Chondrocyte (in vitro differentiated cells): ENCODE measurements around the gene ABCC12. TPM values are rescaled to one million over a fixed set of nuclear protein-coding genes. Genes with fewer than 3 reads are reported as not detected.

Experiments used
- DNase-seq: peaks from one replicate; pipeline ENCODE4 v3.0.0; 2021; ENCODE audit warnings: mixed read lengths, low spot score
- H3K27ac Mint-ChIP-seq: one replicate; pipeline ENCODE4 v1.8.0; 2021; ENCODE audit warnings: mild to moderate bottlenecking, moderate library complexity, mixed read lengths; ENCODE audit not compliant: unreplicated experiment
- H3K27me3 Mint-ChIP-seq: 2 replicates; pipeline ENCODE4 v1.8.0; 2021; ENCODE audit warnings: low read depth, mixed read lengths
- H3K36me3 Mint-ChIP-seq: 2 replicates; pipeline ENCODE4 v1.8.0; 2021; ENCODE audit warnings: low read depth, mixed read lengths
- H3K4me1 Mint-ChIP-seq: 2 replicates; pipeline ENCODE4 v1.8.0; 2021; ENCODE audit warnings: low read depth, mild to moderate bottlenecking, mixed read lengths
- H3K4me3 Mint-ChIP-seq: one replicate; pipeline ENCODE4 v1.8.0; 2021; ENCODE audit warnings: mild to moderate bottlenecking, moderate library complexity, mixed read lengths; ENCODE audit not compliant: unreplicated experiment
- H3K9me3 Mint-ChIP-seq: 2 replicates; pipeline ENCODE4 v1.8.0; 2021; ENCODE audit warnings: low read depth, mixed read lengths
- total RNA-seq: library from RNA; stranded (reverse); gene quantifications from 3 replicates; pipeline ENCODE4 v1.2.1, GENCODE V29; 2021
- TF ChIP-seq, protein P1 (sequence below): fragments of 200-600 bp; sonication (generic); IDR thresholded peaks from 2 replicates; pipeline ENCODE4 v1.5.0; 2021; ENCODE audit warnings: antibody characterized with exemption, mild to moderate bottlenecking, moderate library complexity

ABCC12 gene
- total RNA-seq, 1 donor from 2014 or later, result not detected

GRCh38 chr16:48194828-48195556 lies 39.2 kb upstream of the ABCC12 start:
- peaks cover 3% of the 10 kb centered on the region for H3K27me3 Mint-ChIP-seq
- H3K4me3 Mint-ChIP-seq, result no peak overlapping the region

GRCh38 chr16:48193846-48194245 lies 38.1 kb upstream of the ABCC12 start:
- H3K9me3 Mint-ChIP-seq, result peaks cover 10% of the 10 kb centered on the region
- H3K36me3 Mint-ChIP-seq, result no peaks in the 10 kb centered on the region
- no peak overlapping the region for H3K27ac Mint-ChIP-seq
- peaks cover 7% of the 10 kb centered on the region for H3K4me1 Mint-ChIP-seq
- H3K27me3 Mint-ChIP-seq, result peaks cover 6% of the 10 kb centered on the region
- TF ChIP-seq, protein P1, sequence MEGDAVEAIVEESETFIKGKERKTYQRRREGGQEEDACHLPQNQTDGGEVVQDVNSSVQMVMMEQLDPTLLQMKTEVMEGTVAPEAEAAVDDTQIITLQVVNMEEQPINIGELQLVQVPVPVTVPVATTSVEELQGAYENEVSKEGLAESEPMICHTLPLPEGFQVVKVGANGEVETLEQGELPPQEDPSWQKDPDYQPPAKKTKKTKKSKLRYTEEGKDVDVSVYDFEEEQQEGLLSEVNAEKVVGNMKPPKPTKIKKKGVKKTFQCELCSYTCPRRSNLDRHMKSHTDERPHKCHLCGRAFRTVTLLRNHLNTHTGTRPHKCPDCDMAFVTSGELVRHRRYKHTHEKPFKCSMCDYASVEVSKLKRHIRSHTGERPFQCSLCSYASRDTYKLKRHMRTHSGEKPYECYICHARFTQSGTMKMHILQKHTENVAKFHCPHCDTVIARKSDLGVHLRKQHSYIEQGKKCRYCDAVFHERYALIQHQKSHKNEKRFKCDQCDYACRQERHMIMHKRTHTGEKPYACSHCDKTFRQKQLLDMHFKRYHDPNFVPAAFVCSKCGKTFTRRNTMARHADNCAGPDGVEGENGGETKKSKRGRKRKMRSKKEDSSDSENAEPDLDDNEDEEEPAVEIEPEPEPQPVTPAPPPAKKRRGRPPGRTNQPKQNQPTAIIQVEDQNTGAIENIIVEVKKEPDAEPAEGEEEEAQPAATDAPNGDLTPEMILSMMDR, result no peak
- no peak for DNase-seq
- no peak overlapping the region for H3K4me3 Mint-ChIP-seq

More at GRCh38 chr16:48194828-48195556, 39.2 kb upstream of the ABCC12 start:
- Mint-ChIP-seq H3K36me3 (no peaks in the 10 kb centered on the region), H3K4me1 (peaks cover 7% of the 10 kb centered on the region), H3K9me3 (peaks cover 10% of the 10 kb centered on the region), H3K27ac (no peak overlapping the region)
- TF ChIP-seq, protein P1, result no peak
- DNase-seq, result no peak

GRCh38 chr16:48188449-48189102 lies 32.8 kb upstream of the ABCC12 start:
- TF ChIP-seq, protein P1, result no peak
- no peak overlapping the region for H3K4me3 Mint-ChIP-seq
- H3K4me1 Mint-ChIP-seq, result no peaks in the 10 kb centered on the region
- DNase-seq, result no peak
- H3K36me3 Mint-ChIP-seq, result no peaks in the 10 kb centered on the region
- H3K27ac Mint-ChIP-seq, result no peak overlapping the region
- H3K27me3 Mint-ChIP-seq, result peaks cover 26% of the 10 kb centered on the region
- no peaks in the 10 kb centered on the region for H3K9me3 Mint-ChIP-seq

- Mint-ChIP-seq H3K9me3 (no peaks in the 10 kb centered on the region), H3K4me3 (no peak overlapping the region), H3K27me3 (peaks cover 26% of the 10 kb centered on the region), H3K4me1 (no peaks in the 10 kb centered on the region), H3K27ac (no peak overlapping the region), H3K36me3 (no peaks in the 10 kb centered on the region)
- TF ChIP-seq, protein P1, result no peak
- DNase-seq, result no peak
Observed at GRCh38 chr16:48187779-48188178, 32.0 kb upstream of the ABCC12 start.

- no peaks in the 10 kb centered on the region for H3K9me3 Mint-ChIP-seq
- no peaks in the 10 kb centered on the region for H3K36me3 Mint-ChIP-seq
- no peak overlapping the region for H3K4me3 Mint-ChIP-seq
- TF ChIP-seq, protein P1, result no peak
- no peak overlapping the region for H3K27ac Mint-ChIP-seq
- peaks cover 22% of the 10 kb centered on the region for H3K27me3 Mint-ChIP-seq
- no peak for DNase-seq
- H3K4me1 Mint-ChIP-seq, result no peaks in the 10 kb centered on the region
Observed at GRCh38 chr16:48184681-48185080, 28.9 kb upstream of the ABCC12 start.
